NK-92 treated with Interleukin-12 subunit alpha and Interleukin-12 subunit beta, amount 100 ng/mL, for 24 hours (cell line): ENCODE data around the gene IGSF23.
"Not testable (repeated sequence)": the region's sequence is repeated elsewhere in the genome, so short reads cannot be mapped to it uniquely, and the experiment has no call there.

Experiments
- DNase-seq: peaks from one replicate; lab custom pipeline; 2025; lab: John Stamatoyannopoulos, UW

The IGSF23 gene

DNA sequence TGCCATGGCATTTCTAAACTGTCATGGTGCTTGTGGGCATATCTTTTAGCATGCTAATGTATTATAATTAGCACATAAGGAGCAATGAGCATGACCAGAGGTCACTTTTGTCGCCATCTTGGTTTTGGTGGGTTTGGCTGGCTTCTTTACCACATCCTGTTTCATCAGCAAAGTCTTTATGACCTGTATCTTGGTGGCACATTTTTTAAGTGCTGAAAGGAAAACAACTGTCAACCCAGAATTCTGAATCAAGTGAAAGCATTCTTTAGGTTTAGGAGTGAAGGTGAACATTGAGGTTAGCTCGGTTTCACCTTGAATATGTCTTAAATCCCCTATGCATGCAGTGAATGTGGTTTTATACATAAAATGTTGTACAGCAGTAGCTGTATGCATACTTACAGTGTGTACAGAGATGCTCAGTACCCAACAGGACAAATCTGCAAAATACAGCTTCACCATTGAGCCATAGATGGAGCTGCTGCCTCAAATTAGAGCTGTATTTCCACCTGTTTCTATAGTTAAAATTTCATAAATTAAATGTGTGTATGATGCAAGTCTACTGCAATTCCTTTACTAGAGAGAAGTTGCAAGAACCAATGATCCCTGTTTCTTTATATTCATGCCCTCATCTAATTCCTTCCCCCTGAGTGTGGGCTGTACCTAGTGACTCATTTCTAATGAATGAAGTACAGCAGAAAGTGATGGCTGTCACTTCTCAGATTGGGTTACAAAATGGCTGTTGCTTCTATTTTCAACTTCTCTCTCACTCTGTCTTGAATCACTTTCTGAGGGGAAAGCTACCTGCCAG is 25.2 kb upstream of the IGSF23 start:
- DNase-seq = no peak

DNA sequence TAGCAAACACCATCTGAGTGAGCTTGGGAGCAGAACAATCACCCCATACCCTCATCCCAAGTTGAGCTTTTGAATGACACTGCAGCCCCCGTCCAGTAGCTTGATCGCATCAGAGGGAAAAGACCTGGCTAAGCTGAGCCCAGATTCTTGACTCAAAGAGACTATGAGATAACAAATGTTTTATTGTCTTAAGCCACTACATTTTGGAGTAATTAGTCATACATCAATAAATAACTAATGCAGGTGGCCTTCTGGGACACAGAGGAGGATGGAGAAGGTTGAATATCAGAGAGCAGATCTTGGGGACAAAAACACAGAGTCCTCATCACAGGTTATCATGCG is 24.6 kb upstream of the IGSF23 start:
- no peak for DNase-seq

DNA sequence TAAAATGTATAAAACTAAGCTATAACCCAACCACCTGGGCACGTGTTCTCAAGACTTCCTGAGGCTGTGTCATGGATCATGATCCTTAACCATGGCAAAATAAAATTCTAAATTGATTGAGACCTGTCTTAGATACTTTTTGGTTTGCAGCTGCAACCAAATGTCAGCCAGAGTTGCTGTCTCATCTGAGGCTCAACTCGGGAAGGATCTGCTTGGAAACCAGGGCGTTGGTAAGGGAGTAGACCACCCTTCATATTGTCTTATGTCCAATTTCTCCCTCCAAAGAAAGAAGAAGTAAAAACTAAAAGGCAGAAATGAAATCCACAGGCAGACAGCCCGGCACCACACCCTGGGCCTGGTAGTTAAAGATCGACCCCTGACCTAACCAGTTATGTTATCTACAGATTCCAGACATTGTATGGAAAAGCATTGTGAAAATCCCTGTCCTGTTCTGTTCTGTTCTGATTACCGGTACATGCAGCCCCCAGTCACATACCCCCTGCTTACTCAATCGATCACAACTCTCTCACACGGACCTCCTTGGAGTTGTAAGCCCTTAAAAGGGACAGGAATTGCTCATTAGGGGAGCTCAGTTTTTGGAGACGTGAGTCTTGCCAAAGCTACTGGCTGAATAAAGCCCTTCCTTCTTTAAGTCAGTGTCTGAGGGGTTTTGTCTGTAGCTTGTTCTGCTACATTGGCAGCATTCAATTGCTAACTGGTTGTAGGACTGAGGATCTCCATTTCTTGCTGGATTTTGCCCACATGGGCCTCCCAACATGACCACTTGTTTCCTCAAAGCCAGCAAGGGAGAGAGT is 22.9 kb upstream of the IGSF23 start:
- no peak for DNase-seq

DNA sequence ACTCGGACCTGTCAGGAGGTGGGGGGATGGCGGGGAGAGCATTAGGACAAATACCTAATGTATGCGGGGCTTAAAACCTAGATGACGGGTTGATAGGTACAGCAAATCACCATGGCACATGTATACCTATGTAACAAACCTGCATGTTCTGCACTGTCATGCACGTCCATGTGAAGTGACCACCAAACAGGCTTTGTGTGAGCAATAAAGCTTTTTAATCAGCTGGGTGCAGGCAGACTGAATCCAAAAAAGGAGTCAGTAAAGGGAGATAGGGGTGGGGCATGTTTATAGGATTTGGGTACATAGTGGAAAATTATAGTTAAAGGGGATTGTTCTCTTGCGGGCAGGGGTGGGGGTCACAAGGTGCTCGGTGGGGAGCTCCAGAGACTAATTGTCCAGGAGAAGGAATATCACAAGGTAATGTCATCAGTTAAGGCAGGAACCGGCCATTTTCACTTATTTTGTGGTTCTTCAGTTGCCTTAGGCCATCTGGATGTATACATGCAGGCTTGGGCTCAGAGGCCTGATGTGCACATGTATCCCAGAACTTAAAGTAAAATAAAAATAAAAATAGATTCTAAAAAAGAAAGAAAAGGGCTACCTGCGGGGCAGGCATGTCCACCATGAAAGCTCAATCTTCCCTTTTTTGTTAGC is 21.9 kb upstream of the IGSF23 start:
- DNase-seq = not testable (repeated sequence)

DNA sequence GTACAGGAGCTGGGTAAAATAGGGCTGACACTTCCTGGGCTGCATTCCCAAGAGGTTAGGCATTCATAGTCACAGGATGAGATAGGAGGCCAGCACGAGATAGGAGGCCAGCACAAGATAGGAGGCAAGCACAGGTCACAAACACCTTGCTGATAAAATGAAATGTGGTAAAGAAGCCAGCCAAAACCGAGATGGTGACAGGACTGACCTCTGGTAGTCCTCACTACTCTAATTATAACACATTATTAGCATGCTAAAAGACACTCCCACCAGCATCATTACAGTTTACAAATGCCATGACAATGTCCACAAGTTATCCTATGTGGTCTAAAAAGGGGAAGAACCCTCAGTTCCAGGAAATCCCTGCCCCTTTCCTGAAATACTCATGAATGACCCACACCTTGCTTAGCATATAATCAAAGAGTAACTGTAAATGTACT is 20.9 kb upstream of the IGSF23 start:
- DNase-seq = no peak

DNA sequence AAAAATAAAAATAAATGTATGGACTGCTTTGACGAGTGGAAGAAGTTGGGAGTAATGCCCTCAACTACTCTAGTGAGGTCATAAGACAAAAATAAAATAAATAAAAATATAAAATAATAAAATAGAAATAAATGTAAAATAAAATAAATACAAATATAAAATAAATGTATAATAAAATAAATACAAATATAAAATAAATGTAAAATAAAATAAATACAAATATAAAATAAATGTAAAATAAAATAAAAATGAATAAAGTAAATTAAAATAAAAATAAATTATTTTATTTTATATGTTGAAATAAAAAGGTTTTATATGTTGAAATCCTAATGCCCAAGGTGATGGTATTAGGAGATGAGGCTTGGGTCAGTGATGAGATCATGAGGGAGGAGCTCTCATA is 20.1 kb upstream of the IGSF23 start:
- DNase-seq = no peak

DNA sequence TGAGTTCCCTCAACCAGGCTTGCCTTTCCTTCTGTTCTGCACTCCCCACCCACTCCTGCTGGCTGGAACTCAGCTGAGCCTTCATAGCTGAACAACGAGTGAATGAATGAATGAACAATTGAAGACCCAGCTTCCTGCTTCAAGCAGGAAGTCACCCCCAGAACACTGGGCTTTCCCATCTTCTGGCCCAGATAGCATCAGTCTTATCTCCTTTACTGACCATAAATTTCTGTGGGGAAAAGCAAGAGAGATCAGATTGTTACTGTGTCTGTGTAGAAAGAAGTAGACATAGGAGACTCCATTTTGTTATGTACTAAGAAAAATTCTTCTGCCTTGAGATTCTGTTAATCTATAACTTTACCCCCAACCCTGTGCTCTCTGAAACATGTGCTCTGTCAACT is 19.5 kb upstream of the IGSF23 start:
- not testable (repeated sequence) for DNase-seq

DNA sequence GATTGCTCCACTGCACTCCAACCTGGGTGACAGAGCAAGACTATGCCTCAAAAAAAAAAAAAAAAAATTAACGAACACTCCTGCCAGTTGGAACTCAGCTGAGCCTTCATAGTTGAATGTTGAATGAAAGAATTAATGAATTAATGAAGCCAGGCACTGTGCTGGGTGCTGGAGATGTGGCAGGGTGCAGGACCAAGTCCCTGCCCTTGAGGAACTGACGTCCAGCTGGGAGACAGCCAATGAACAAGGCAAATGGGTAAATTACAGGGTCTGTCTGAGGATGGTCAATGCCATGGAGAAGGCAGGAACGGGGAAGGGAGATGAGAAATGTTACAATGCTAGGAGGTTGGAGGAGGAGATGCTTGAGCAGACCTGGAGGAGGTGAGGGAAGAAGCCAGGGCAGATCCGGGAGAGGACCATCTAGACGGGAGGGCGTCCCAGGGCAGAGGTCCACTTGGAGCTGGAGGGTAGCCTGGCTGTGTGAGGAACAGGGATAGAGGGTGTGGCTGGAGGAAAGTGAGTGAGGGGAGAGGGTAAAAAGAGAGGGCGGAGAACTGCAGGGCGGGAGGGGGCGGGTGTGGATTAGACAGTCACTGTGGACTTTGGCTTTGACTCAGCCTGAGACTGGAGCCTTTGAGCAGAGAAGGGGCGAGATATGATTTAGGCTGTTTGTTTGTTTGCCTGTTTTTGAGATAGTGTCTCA is 16.8 kb upstream of the IGSF23 start:
- DNase-seq = no peak

DNA sequence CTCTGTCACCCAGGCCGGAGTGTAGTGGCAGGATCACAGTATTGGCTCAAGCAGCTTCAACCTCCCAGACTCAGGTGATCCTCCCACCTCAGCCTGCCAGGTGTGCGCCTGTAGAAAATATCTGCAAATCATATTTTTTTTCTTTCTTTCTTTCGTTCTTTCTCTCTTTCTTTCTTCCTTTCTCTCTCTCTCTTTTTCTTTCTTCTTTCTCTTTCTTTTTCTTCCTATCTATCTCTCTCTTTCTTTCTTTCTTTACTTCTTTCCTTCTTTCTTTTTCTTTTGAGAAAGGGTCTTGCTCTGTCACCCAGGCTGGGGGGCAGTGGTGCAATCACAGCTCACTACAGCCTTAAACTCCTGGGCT is 16.3 kb upstream of the IGSF23 start:
- DNase-seq = no peak

DNA sequence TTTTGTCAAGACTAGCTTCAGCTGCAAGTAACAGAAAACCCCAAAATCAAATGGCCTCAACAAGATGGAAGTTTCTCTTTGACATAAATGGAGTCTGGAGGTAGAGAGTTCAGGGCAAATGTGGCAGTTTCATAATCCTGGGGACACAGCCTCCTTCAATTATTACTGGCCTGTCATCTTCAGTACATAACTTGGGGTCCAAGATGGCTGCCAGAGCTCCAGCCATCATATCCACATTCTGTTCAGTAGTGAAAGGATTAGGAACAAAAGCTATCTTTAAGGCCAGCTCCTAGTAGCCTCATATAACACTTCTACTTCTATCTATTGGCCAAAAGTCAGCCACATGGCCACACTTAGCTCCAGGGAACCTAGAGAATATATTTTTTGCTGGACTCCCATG is 15.0 kb upstream of the IGSF23 start:
- DNase-seq = no peak

DNA sequence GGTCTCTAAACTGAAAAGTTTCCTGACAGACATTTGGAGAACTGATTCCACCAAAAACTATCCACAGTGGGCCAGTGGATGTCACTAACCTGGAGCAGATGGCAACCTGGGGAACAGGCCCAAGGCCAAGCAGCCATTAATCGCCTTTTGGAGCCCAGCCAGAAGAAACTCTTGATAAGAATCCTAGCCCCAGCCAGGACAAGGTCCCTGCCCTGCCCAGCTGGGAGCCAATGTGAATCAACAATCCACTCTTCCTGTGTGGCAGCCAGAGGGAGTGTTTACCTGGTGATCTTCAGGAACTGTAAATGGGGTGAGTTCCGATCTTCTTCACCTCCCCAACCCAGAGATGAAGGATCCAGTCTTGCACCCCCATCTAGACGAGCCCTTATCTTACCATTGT is 14.5 kb upstream of the IGSF23 start:
- DNase-seq = no peak

DNA sequence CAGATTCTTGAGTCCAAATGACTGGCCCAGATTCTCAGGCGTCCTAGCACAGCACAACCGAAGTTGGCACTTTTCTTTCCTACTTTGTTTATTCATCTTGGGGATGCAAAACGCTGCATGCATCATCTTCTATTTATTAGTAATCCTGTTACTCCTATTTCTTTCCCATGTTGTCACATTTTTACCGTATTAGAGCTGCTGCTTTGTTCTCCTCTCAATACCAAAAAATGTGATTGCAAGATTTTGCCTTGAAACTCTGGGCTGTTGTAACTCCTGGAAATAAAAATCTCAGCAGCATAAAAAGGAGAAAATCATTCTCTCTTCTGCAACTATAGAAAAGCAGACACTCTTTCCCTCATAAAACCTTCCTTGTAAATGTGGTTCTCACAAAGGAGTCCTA is 12.9 kb upstream of the IGSF23 start:
- DNase-seq = no peak

DNA sequence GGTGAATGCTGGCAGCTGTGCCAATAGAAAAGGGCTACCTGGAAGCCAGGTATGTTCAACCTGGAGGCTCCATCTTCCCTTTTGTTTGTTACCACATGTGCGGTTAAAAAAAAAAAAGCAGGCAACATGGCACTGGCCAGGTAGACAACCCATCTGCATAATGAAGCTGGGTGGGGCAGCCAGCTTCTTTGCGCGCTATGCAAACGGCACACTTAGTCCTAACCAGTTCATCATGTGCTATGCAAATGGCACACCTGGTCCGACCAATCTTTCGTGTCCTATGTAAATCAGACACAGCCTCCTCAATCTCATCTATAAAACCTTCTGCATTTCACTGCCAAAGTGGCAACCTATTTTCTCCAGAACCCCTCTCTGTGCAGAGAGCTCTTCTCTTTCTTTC is 11.3 kb upstream of the IGSF23 start:
- no peak for DNase-seq

DNA sequence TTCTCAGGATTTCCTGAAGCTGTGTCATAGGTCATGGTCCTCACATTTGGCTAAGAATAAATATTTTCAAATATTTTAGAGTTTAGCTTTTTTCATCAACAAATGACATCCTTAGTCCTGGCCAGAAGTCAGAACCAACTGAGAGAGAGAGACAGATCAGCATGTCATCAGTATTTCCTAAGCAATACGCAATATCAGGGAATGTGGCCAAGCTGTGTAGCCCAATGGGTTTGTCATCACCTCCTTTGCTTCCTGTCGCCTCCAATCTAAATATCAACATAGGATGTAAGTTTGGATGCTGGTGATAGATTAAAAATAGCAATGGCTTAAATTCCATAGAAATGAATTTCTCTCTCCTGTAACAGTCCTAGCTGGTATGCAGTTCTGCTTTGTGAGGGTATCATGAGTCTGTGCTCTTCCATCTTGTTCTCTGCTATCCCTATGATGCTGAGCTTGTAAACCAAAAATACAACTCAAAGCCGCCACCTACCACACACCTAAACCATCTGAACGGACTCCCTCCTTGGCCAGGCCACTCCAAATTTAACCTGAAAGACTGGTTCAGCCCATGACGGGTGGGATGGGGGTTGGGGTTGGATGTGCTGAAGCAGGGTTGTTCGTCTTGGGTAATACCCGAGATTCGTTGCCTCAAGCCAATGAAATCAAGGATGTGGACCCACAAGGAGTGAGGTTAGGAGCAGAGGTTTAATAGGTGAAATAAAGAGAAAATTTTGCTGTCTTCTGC is 10.0 kb upstream of the IGSF23 start:
- DNase-seq = no peak

DNA sequence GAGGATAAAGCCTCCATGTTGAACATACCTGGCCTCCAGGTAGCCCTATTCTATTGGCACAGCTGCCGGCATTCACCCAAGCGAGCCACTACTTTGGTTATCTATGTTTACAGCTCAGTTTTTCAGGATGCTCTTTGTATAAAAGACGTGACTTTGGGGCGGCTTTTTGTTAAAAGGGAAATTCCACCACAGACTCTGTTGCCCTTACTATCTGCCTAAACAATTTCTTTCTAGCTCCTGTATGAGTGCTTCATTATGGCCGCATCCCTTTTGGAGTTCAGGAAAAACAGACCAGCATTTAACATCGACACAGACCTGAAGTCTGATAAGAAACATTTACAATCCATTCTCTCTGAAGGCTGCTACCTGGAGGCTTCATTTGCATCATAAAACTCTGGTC is 9.1 kb upstream of the IGSF23 start:
- no peak for DNase-seq

DNA sequence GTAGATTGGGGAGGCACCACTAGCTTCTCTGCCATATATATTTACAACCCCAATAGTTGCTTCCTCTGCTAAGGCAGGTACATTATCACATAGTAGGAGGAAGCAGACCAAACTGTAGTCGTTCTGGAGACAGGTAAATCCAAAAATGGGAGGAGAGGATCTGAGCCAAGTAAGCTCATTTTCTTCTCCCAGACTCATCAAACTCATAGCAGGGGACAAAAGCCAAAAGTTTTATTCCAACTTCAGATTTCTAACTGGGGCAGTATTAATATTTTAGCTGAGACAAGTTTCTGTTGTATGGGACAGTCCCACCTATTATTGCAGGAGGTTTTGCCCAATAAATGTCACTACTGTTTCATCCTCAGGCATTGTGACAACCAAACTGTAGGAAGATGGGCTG is 7.8 kb upstream of the IGSF23 start:
- DNase-seq = no peak

DNA sequence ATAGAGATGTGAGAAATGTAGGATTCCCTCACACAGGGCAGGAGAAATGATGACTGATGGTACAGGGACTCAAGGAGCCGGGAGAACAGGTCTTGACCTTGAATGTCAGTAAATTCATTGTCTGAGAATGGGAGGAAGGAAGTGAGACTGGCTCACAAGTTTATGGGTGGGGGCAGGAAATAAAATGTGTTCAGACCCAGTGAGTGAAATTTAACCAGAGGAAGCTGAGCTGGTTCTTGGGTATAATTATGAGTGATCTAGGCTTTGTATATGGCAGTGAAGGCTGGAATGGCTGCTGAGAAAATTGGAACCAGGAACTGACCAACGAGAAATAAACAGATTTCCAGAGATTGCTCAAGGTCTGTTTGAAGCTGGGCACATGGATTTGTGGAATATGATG is 6.3 kb upstream of the IGSF23 start:
- DNase-seq = no peak

DNA sequence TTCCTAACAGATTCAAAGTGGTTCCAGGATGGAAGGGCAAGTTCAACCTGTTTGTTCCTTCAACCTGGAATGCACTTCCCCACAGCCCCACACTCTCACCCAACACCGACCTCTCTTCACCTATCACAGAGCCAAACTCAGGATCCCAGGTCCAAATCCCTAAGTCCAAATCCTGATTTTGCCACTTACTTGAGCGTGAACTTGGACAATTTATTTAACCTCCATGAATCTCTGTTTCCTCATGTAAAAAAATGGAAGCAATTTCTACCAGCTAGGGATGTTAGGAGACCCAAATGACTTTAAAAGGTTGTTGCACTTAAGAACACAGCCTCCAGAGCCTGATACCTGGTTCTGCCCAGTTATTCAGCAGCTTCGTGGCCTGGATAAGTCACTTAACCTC is 5.4 kb upstream of the IGSF23 start:
- DNase-seq = no peak

DNA sequence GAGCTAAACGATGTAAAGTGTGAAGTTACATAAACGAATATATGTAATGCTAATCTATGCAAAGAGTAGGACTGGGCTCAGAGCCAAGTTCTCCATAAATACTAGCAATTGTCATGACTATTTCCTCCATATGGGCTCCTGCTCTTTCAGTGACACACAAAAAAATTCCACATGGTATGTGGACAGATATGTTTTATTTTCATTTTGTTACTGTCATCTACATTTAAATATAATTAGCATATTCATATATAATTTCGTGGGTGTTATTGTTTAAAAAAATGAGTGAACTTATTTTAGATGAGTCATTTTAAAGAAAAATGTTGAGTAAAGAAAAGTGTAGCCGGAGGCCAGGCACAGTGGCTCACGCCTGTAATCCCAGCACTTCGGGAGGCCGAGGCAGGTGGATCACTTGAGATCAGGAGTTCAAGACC is 5.0 kb upstream of the IGSF23 start:
- no peak for DNase-seq

DNA sequence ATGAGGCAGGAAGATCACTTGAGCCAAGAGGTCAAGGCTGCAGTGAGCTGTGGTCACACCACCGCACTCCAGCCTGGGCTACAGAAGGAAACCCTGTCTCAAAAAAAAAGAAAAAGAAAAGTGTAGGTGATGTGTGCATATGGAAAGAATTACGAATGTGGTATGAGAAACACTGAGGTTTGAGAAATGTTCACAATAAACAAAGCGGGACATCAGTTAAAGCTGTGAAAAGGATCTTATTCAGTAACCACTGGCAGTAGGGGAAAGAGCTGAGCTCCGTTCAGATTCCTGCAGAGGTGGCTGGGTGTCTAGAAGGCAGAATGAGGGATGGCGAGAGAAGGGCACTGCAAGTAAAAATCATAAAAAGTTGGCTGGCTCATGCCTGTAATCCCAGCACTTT is 4.1 kb upstream of the IGSF23 start:
- no peak for DNase-seq

DNA sequence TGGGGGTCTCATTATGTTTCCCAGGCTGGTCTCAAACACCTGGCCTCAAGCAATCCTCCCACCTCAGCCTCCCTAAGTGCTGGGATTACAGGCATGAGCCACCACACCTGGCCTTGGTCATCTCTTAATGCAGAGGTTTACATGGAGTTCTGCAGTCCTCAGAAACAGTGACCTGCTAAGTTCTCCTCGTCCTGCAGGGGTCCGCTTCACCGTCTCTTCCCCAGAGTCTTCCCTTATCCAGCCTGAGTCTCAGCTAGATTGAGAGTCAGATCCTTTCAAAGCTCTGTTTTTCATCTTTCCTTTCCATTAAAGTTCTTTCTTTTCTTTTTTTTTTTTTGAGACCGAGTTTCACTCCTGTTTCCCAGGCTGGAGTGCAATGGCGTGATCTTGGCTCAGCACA is 2.9 kb upstream of the IGSF23 start:
- DNase-seq = not testable (repeated sequence)

DNA sequence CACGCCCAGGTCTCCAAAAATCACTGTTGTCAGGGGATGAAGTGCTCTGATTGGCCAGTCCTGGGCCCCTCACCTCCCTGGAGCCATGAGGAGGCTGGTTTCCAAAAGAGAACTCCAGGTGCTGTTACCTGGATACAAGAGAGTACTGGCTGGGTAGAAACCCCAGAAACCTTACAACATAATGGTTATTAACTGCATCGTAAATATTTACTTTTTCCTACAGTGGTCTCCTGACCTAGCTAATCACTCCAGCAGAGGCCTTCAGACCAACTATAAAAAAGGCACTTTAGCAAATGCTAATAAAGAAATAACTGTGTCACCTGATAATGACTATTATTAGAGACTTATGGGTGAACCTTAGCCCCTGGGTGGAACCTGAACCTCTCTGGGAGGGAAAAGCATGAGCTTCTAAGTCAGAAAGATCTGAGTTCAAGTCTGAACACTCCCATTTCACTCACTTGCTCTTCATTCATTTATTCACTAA is 1.5 kb upstream of the IGSF23 start:
- DNase-seq = no peak
